Lower leg skin (tissue), 3 donors: ENCODE results near the gene WRAP53.

Source experiments
- POLR2A ChIP-seq, 2 donors: fragments of 450-650 bp; IDR thresholded peaks; one replicate each; pipeline ENCODE4 v1.6.1; 2016 to 2017; ENCODE audit warnings: antibody characterized with exemption in 2 of 2, mild to moderate bottlenecking in 1 of 2, moderate library complexity in 1 of 2
- TF ChIP-seq, protein P1 (sequence below), 3 donors: fragments of 450-650 bp; IDR thresholded peaks; one replicate each; pipeline ENCODE4 v1.5.1; 2016; ENCODE audit warnings: antibody characterized with exemption in 3 of 3, mild to moderate bottlenecking in 3 of 3, moderate library complexity in 2 of 3

- TF ChIP-seq, protein P1, sequence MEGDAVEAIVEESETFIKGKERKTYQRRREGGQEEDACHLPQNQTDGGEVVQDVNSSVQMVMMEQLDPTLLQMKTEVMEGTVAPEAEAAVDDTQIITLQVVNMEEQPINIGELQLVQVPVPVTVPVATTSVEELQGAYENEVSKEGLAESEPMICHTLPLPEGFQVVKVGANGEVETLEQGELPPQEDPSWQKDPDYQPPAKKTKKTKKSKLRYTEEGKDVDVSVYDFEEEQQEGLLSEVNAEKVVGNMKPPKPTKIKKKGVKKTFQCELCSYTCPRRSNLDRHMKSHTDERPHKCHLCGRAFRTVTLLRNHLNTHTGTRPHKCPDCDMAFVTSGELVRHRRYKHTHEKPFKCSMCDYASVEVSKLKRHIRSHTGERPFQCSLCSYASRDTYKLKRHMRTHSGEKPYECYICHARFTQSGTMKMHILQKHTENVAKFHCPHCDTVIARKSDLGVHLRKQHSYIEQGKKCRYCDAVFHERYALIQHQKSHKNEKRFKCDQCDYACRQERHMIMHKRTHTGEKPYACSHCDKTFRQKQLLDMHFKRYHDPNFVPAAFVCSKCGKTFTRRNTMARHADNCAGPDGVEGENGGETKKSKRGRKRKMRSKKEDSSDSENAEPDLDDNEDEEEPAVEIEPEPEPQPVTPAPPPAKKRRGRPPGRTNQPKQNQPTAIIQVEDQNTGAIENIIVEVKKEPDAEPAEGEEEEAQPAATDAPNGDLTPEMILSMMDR (IDR thresholded peaks at IDR 0.05): no peak
- TF ChIP-seq POLR2A (IDR thresholded peaks at IDR 0.05): no peak
Measured at GRCh38 chr17:7737601-7738000, 49.3 kb downstream of the WRAP53 start.
